B cell (primary cell): ENCODE data around the gene DGKZ. TPM values are rescaled to one million over a fixed set of nuclear protein-coding genes. Genes with fewer than 3 reads are reported as not detected.

Experiments
- ATAC-seq: fragments of 200-7000 bp; cut with Tn5 transposase; one replicate; pipeline ENCODE4 v1.10.0; 2021; ENCODE audit warnings: low read depth, mild to moderate bottlenecking, moderate number of reproducible peaks, moderate library complexity
- CTCF ChIA-PET: fragments of 350-600 bp; sonication (Branson Sonifier 250); formaldehyde crosslinking; loops from one replicate; lab custom pipeline; 2021; ENCODE audit warnings: antibody characterized with exemption, inconsistent platforms; lab: Charles Lee
- POLR2A ChIA-PET: fragments of 350-600 bp; sonication (Branson Sonifier 250); formaldehyde crosslinking; loops from one replicate; lab custom pipeline; 2021; ENCODE audit warnings: antibody characterized with exemption; lab: Charles Lee
- DNase-seq: peaks from one replicate; pipeline ENCODE4 v3.0.0; 2013
- H2AFZ ChIP-seq: 2 replicates; pipeline ENCODE4 v1.6.1; 2012; ENCODE audit warnings: mild to moderate bottlenecking, low read depth, low read length; ENCODE audit not compliant: insufficient read depth, poor library complexity, severe bottlenecking
- H3K27ac ChIP-seq, 2 donors: 1 replicate in 1 of 2; 2 replicates in 1 of 2; pipeline ENCODE4 v1.5.1; 2012 to 2013; ENCODE audit warnings: low read length in 2 of 2, mild to moderate bottlenecking in 2 of 2, moderate library complexity in 1 of 2
- H3K27me3 ChIP-seq, 4 experiments: fragments of 200-600 bp in 1 of 4; sonication (generic) in 1 of 4; replicated peaks in 1 of 4; 1 replicate in 2 of 4; 2 replicates in 2 of 4; pipeline versions ENCODE4 v1.6.1 to v1.7.0; 2013 to 2016; ENCODE audit warnings: low read length in 3 of 4, mild to moderate bottlenecking in 2 of 4, mixed read lengths in 1 of 4, moderate library complexity in 1 of 4; ENCODE audit not compliant: insufficient read depth in 4 of 4, control insufficient read depth in 3 of 4; ENCODE audit errors: control extremely low read depth in 1 of 4
- H3K36me3 ChIP-seq, 2 experiments: replicated peaks in 1 of 2; 1 replicate in 1 of 2; 2 replicates in 1 of 2; pipeline versions ENCODE4 v1.6.1 to v1.7.1; 2013; ENCODE audit warnings: low read length in 1 of 2; ENCODE audit not compliant: insufficient read depth in 2 of 2, control insufficient read depth in 1 of 2; ENCODE audit errors: control extremely low read depth in 1 of 2, extremely low read depth in 1 of 2
- H3K4me1 ChIP-seq, 2 donors: fragments of 200-600 bp in 1 of 2; sonication (generic) in 1 of 2; 1 replicate in 1 of 2; 2 replicates in 1 of 2; pipeline versions ENCODE4 v1.5.1 to v1.6.1; 2013 to 2017; ENCODE audit warnings: low read length in 2 of 2; ENCODE audit not compliant: control insufficient read depth in 2 of 2, insufficient read depth in 2 of 2
- H3K4me2 ChIP-seq: replicated peaks from 2 replicates; pipeline ENCODE3; 2012; ENCODE audit warnings: mild to moderate bottlenecking, low read depth, low read length; ENCODE audit not compliant: poor library complexity, severe bottlenecking
- H3K4me3 ChIP-seq, 5 experiments: fragments of 200-600 bp in 1 of 5; sonication (generic) in 1 of 5; 1 replicate in 3 of 5; 2 replicates in 2 of 5; pipeline versions ENCODE4 v1.5.1 to v1.7.0; 2011 to 2016; ENCODE audit warnings: low read length in 4 of 5, mild to moderate bottlenecking in 4 of 5, low read depth in 2 of 5, control low read depth in 1 of 5, moderate library complexity in 1 of 5; ENCODE audit not compliant: insufficient read depth in 1 of 5; ENCODE audit errors: control extremely low read depth in 1 of 5, extremely low read depth in 1 of 5
- H3K79me2 ChIP-seq: fragments of 200-600 bp; sonication (generic); one replicate; pipeline ENCODE4 v1.6.0; 2016; ENCODE audit warnings: low read length; ENCODE audit not compliant: control insufficient read depth, insufficient read depth
- H3K9ac ChIP-seq: fragments of 200-600 bp; sonication (generic); 2 replicates; pipeline ENCODE4 v1.6.1; 2017; ENCODE audit warnings: mild to moderate bottlenecking, low read length, moderate library complexity
- H3K9me3 ChIP-seq, 3 donors: one replicate each; pipeline versions ENCODE4 v1.6.1 to v1.7.1; 2013; ENCODE audit warnings: low read length in 2 of 3; ENCODE audit not compliant: control insufficient read depth in 2 of 3, insufficient read depth in 1 of 3; ENCODE audit errors: control extremely low read depth in 1 of 3
- H4K20me1 ChIP-seq: 2 replicates; pipeline ENCODE4 v1.6.0; 2012; ENCODE audit warnings: mild to moderate bottlenecking, low read length; ENCODE audit not compliant: insufficient read depth, control insufficient read depth, poor library complexity, severe bottlenecking
- H3K27ac Mint-ChIP-seq: one replicate; pipeline ENCODE4 v1.8.0; 2021; ENCODE audit warnings: mixed read lengths
- H3K27me3 Mint-ChIP-seq: one replicate; pipeline ENCODE4 v1.8.0; 2021; ENCODE audit warnings: mixed read lengths
- H3K4me1 Mint-ChIP-seq: one replicate; pipeline ENCODE4 v1.8.0; 2021; ENCODE audit warnings: mixed read lengths
- H3K4me3 Mint-ChIP-seq: one replicate; pipeline ENCODE4 v1.8.0; 2021; ENCODE audit warnings: mixed read lengths
- H3K9me3 Mint-ChIP-seq: one replicate; pipeline ENCODE4 v1.8.0; 2022; ENCODE audit warnings: mixed read lengths; ENCODE audit not compliant: insufficient read depth
- CTCF ChIP-seq: fragments of 200-600 bp; IDR thresholded peaks from one replicate; pipeline ENCODE4 v1.8.0; 2022; ENCODE audit warnings: antibody characterized with exemption, mild to moderate bottlenecking
- EZH2 ChIP-seq: IDR thresholded peaks from 2 replicates; pipeline ENCODE4 v1.6.1; 2012; ENCODE audit warnings: borderline replicate concordance, low read depth, mild to moderate bottlenecking, moderate library complexity, low read length; ENCODE audit not compliant: insufficient read depth, poor library complexity, severe bottlenecking
- WGBS: methylation state at CpG from one replicate; pipeline ENCODE4 v1.1.5; 2013; ENCODE audit warnings: missing lambda C conversion rate; ENCODE audit not compliant: insufficient coverage; 5-methylcytosine and 5-hydroxymethylcytosine counted together
- intact Hi-C: fragments of 100-400 bp; cut with micrococcal nuclease; formaldehyde crosslinking; loops from one replicate; pipeline ENCODE4 v1.10.0; 2022
- polyA plus RNA-seq: library from polyadenylated mRNA; depleted of rRNA; stranded (reverse); fragments of >200 nt; gene quantifications from 2 replicates; pipeline ENCODE4 v1.2.3, GENCODE V29; 2012
- total RNA-seq, 2 donors: library from RNA; stranded (reverse); fragments of 120-200 nt in 1 of 2; gene quantifications; 1 replicate in 1 of 2; 2 replicates in 1 of 2; pipeline versions ENCODE4 v1.2.3 to v1.2.4, GENCODE V29; 2013 to 2022

DGKZ gene
- total and polyA plus RNA-seq, 2 donors (not counting 1 experiment from before 2014, with no cell fraction given) = 56.6 to 79.5 TPM

GRCh38 chr11:46377290-46377689 is 30.0 kb downstream of the DGKZ start:
- Histone ChIP-seq H3K9ac (no peak overlapping the region), H3K27ac (no peak overlapping the region), H2AFZ (no peak overlapping the region), H3K9me3 (peaks cover 0 to 6% (median 0%) of the 10 kb centered on the region in 3 donors), H3K36me3 (peaks cover 0 to 25% of the 10 kb centered on the region in 2 experiments), H3K4me3 (no peak overlapping the region), H4K20me1 (no peaks in the 10 kb centered on the region), H3K4me1 (peaks cover 6% of the 10 kb centered on the region in 2 donors), H3K79me2 (no peaks in the 10 kb centered on the region), H3K4me2 (no peak overlapping the region), H3K27me3 (peaks cover 0 to 6% (median 3%) of the 10 kb centered on the region in 4 experiments)
- Mint-ChIP-seq H3K9me3 (no peaks in the 10 kb centered on the region), H3K4me3 (no peak overlapping the region), H3K4me1 (peaks cover 12% of the 10 kb centered on the region), H3K27ac (peak overlapping the region; percentile 15), H3K27me3 (peaks cover 4% of the 10 kb centered on the region)
- DNase-seq (no peak), ATAC-seq (no peak)
- intact Hi-C loops = no loop called here
- POLR2A ChIA-PET = no interaction called here
- WGBS = 96% methylated on average over 11 of the region's 11 CpGs
- CTCF ChIA-PET = interaction anchor here (0.6 to 1.6 kb wide), 4 partner anchors 9 to 782 kb away, joined by 3 to 6 read pairs (median 4); no protein-coding TSS in a partner anchor
- TF ChIP-seq EZH2 (no peak), CTCF (no peak)

DNA sequence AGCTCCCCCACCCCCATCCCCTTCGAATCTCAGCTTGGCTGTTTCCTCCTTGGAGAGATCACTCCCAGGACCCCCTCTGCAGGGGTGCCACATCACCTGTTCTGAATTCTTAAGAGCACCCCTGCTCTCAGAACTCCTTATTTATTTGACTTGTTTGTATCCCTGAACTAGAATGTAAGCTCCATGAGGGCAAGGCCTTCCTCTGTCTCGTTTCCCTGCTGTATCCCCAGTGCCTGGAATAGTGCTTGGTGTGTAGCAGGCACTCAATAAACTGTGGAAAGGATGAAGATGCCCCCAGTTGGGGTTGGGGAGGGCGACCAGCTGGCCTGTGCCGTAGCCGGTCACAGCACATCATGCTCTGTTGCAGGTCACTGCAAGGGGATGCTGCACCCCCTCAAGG is 30.6 kb downstream of the DGKZ start:
- TF ChIP-seq EZH2 = no peak
- no peak for TF ChIP-seq CTCF
- Mint-ChIP-seq H3K27me3 (peaks cover 6% of the 10 kb centered on the region), H3K4me3 (no peak overlapping the region), H3K4me1 (peaks cover 12% of the 10 kb centered on the region), H3K27ac (no peak overlapping the region), H3K9me3 (no peaks in the 10 kb centered on the region)
- Histone ChIP-seq H2AFZ (no peak overlapping the region), H4K20me1 (no peaks in the 10 kb centered on the region), H3K36me3 (peaks cover 0 to 23% of the 10 kb centered on the region in 2 experiments), H3K4me1 (peaks cover 11 to 12% of the 10 kb centered on the region in 2 donors), H3K79me2 (no peaks in the 10 kb centered on the region), H3K9me3 (peaks cover 0 to 9% (median 0%) of the 10 kb centered on the region in 3 donors), H3K9ac (no peak overlapping the region), H3K27me3 (peaks cover 0 to 12% (median 7%) of the 10 kb centered on the region in 4 experiments), H3K4me2 (no peak overlapping the region), H3K4me3 (no peak overlapping the region), H3K27ac (no peak overlapping the region)
- ChIA-PET CTCF (interaction anchor here (0.6 to 1.6 kb wide), 5 partner anchors 9 to 781 kb away, joined by 3 to 7 read pairs (median 4); no protein-coding TSS in a partner anchor), POLR2A (no interaction called here)
- intact Hi-C loops = no loop called here
- ATAC-seq = no peak
- WGBS = 97% methylated on average over 4 of the region's 5 CpGs
- no peak for DNase-seq
